ENCODE data around the gene ARHGAP24.

DNA sequence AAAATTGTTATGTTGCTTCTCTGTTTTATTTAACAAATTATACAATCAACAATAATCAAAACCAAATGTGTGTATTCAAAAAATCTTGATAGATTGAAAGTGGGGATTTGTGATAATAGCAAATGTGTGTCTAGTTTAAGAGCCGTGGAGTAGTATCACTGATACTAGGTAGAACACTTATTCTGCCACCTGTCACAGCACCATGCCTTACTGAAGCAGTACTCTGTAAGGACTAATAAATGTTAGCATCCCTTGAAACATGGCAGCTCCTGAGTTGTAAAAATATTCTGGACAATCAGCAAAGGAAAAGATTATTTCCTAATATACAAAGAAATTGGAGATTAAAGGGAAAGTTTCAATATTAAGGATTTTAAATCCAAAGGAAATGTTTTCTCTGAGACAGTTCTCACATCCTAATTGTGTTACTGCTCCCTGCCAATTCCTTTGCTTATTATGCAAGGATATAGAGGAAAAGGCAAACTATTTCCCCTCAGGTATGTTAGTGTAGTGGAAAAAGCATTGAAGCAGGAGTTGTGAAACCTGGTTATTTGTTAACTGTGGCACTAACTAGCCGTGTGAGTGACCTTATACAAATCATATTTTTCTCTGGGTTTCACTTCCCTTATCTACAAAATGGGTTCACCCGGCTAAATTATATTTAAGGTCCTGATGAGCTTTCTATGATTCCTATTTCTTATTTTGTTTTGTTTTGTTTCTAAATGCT is 303.1 kb downstream of the ARHGAP24 start:
- TF ChIP-seq POLR2A (IDR thresholded peaks at IDR 0.05) (no peak), EP300 (IDR thresholded peaks at IDR 0.05) (no peak), POLR2AphosphoS5 (IDR thresholded peaks at IDR 0.05) (no peak)
- TF ChIP-seq, protein P1, sequence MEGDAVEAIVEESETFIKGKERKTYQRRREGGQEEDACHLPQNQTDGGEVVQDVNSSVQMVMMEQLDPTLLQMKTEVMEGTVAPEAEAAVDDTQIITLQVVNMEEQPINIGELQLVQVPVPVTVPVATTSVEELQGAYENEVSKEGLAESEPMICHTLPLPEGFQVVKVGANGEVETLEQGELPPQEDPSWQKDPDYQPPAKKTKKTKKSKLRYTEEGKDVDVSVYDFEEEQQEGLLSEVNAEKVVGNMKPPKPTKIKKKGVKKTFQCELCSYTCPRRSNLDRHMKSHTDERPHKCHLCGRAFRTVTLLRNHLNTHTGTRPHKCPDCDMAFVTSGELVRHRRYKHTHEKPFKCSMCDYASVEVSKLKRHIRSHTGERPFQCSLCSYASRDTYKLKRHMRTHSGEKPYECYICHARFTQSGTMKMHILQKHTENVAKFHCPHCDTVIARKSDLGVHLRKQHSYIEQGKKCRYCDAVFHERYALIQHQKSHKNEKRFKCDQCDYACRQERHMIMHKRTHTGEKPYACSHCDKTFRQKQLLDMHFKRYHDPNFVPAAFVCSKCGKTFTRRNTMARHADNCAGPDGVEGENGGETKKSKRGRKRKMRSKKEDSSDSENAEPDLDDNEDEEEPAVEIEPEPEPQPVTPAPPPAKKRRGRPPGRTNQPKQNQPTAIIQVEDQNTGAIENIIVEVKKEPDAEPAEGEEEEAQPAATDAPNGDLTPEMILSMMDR (IDR thresholded peaks at IDR 0.05): no peak
